ENCODE measurements around the gene PCNX2. TPM values are rescaled to one million over a fixed set of nuclear protein-coding genes. Genes with fewer than 3 reads are reported as not detected.

Gene PCNX2
- total RNA-seq, 4 donors from 2014 or later: 4.3 to 19.5 (median 9.0) TPM

GRCh38 chr1:233282582-233282886 lies 13.0 kb downstream of the PCNX2 start:
- Histone ChIP-seq H3K27me3 (no peaks in the 10 kb centered on the region), H3K4me3 (no peak overlapping the region), H3K4me1 (no peaks in the 10 kb centered on the region), H3K36me3 (peaks cover 0 to 3% (median 0%) of the 10 kb centered on the region in 3 donors), H3K27ac (no peak overlapping the region), H3K9me3 (no peaks in the 10 kb centered on the region)
- intact Hi-C loops (cut with DNase I): no loop called here
- TF ChIP-seq CTCF (IDR thresholded peaks at IDR 0.05) (no peak), POLR2A (IDR thresholded peaks at IDR 0.05) (no peak)
- no peak for DNase-seq
- 85 to 91% methylated on average over 3 of the region's 3 CpGs for WGBS, 2 donors

GRCh38 chr1:233281711-233282581 lies 13.6 kb downstream of the PCNX2 start:
- Histone ChIP-seq H3K36me3 (no peaks in the 10 kb centered on the region), H3K27ac (no peak overlapping the region), H3K4me3 (no peak overlapping the region), H3K27me3 (no peaks in the 10 kb centered on the region), H3K9me3 (no peaks in the 10 kb centered on the region), H3K4me1 (no peaks in the 10 kb centered on the region)
- intact Hi-C loops (cut with DNase I): no loop called here
- TF ChIP-seq POLR2A (IDR thresholded peaks at IDR 0.05): no peak
- TF ChIP-seq CTCF (IDR thresholded peaks at IDR 0.05): no peak
- WGBS, 2 donors: 73 to 79% methylated on average over 8 of the region's 8 CpGs
- no peak for DNase-seq

GRCh38 chr1:233279971-233280370 lies 15.6 kb downstream of the PCNX2 start:
- no peak for DNase-seq
- Histone ChIP-seq H3K36me3 (no peaks in the 10 kb centered on the region), H3K27me3 (no peaks in the 10 kb centered on the region), H3K4me3 (no peak overlapping the region), H3K9me3 (no peaks in the 10 kb centered on the region), H3K4me1 (no peaks in the 10 kb centered on the region), H3K27ac (no peak overlapping the region)
- no peak for TF ChIP-seq CTCF (IDR thresholded peaks at IDR 0.05)
- TF ChIP-seq POLR2A (IDR thresholded peaks at IDR 0.05): no peak
- WGBS, 2 donors: 73 to 90% methylated on average over 2 of the region's 2 CpGs
- intact Hi-C loops (cut with DNase I): no loop called here

GRCh38 chr1:233278631-233279030 lies 16.9 kb downstream of the PCNX2 start:
- intact Hi-C loops (cut with DNase I): no loop called here
- no peaks in the 10 kb centered on the region for H3K36me3 ChIP-seq
- no peak overlapping the region for H3K4me3 ChIP-seq
- no peak for TF ChIP-seq CTCF (IDR thresholded peaks at IDR 0.05)
- no peak for TF ChIP-seq POLR2A (IDR thresholded peaks at IDR 0.05)
- no peak for DNase-seq
- no peaks in the 10 kb centered on the region for H3K27me3 ChIP-seq
- no peaks in the 10 kb centered on the region for H3K4me1 ChIP-seq
- H3K27ac ChIP-seq: no peak overlapping the region
- no peaks in the 10 kb centered on the region for H3K9me3 ChIP-seq
- 100% methylated on average over 1 of the region's 1 CpG; no CpG with 5 or more reads in 1 of the 2 donors for WGBS, 2 donors

GRCh38 chr1:233277637-233278606 lies 17.6 kb downstream of the PCNX2 start:
- DNase-seq: no peak
- no peaks in the 10 kb centered on the region for H3K9me3 ChIP-seq
- intact Hi-C loops (cut with DNase I): no loop called here
- H3K4me3 ChIP-seq: no peak overlapping the region
- WGBS, 2 donors: 79 to 88% methylated on average over 7 of the region's 7 CpGs
- no peak overlapping the region for H3K27ac ChIP-seq
- H3K27me3 ChIP-seq: no peaks in the 10 kb centered on the region
- H3K4me1 ChIP-seq: no peaks in the 10 kb centered on the region
- no peak for TF ChIP-seq CTCF (IDR thresholded peaks at IDR 0.05)
- no peak for TF ChIP-seq POLR2A (IDR thresholded peaks at IDR 0.05)
- H3K36me3 ChIP-seq: no peaks in the 10 kb centered on the region

Data from esophagus squamous epithelium (tissue), 5 donors.